HEK293T (cell line): ENCODE measurements around the gene EDC4.

ENCODE experiments used
- LEF1 ChIP-seq: fragments of 450-650 bp; IDR thresholded peaks from 2 replicates; pipeline ENCODE4 v1.6.1; 2017; ENCODE audit warnings: mild to moderate bottlenecking, borderline replicate concordance
- TF ChIP-seq, protein P1 (sequence below): fragments of 450-650 bp; IDR thresholded peaks from 2 replicates; pipeline ENCODE4 v1.6.1; 2016

DNA sequence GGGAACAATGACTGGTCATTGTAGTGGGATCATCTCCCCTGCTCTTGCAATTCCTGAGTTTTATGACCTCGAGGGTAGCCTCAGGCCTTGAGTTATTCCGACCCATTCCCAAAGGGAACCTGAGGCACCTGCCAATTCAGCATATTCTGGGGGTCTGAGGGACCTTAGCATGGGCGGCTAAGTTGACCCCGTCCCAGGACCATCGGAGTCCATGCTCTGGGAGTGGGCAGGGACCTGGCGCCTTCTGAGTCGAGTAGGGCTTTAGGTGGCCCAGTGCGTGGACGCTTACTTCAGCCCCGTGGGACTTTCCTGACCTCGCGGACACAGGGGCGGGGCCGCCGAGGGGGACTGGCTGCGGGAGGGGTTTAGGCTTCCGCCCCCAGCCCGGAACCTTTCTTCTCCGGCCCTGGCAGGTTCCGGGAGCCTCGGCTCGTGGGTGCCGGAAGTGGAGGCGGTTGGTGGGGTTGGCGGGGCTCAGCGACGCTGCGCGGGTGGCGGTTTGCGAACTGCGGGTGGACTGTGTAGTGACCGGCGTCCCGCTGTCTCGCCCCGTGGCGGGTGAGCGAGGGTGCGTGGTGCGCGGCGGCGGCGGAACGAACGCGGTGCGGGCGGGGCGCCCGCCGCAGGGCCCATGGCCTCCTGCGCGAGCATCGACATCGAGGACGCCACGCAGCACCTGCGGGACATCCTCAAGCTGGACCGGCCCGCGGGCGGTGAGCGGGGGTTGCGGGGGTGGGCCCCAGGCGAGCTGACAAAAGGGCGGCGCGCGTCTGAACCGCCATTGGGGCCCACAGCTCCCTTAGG, at the start of gene EDC4:
- TF ChIP-seq LEF1 = no peak
- TF ChIP-seq, protein P1, sequence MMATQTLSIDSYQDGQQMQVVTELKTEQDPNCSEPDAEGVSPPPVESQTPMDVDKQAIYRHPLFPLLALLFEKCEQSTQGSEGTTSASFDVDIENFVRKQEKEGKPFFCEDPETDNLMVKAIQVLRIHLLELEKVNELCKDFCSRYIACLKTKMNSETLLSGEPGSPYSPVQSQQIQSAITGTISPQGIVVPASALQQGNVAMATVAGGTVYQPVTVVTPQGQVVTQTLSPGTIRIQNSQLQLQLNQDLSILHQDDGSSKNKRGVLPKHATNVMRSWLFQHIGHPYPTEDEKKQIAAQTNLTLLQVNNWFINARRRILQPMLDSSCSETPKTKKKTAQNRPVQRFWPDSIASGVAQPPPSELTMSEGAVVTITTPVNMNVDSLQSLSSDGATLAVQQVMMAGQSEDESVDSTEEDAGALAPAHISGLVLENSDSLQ = no peak
